ENCODE measurements around the gene MKI67. TPM values are rescaled to one million over a fixed set of nuclear protein-coding genes. Genes with fewer than 3 reads are reported as not detected.

Gene MKI67
- total RNA-seq, 2 experiments from 2014 or later: 234 to 244 TPM

GRCh38 chr10:128064108-128064969 is 61.9 kb downstream of the MKI67 start:
- H3K4me3 Mint-ChIP-seq: peak overlapping the region; percentile 59
- H3K9me3 Mint-ChIP-seq (ENCODE audit: low read depth): peaks cover 3% of the 10 kb centered on the region
- intact Hi-C loops (cut with DNase I, micrococcal nuclease): loop anchor here (1.0 to 10.0 kb wide), 5 partner anchors 16 to 350 kb away; partner anchors contain the start of gene MKI67 (in 1 of the 2)
- ATAC-seq: peak; percentile 82
- H3K4me1 Mint-ChIP-seq: peaks cover 69% of the 10 kb centered on the region
- peaks cover 64% of the 10 kb centered on the region for H3K36me3 Mint-ChIP-seq (ENCODE audit: low read depth)
- peak overlapping the region; percentile 90 for H3K27ac Mint-ChIP-seq
- no peaks in the 10 kb centered on the region for H3K27me3 Mint-ChIP-seq
- ChIA-PET POLR2A (interaction anchor here (0.6 to 4.0 kb wide), 3 partner anchors 14 to 73 kb away, joined by 3 to 60 read pairs (median 7); no protein-coding TSS in a partner anchor), CTCF (interaction anchor here (0.7 to 5.7 kb wide), 12 partner anchors 12 to 160 kb away, joined by 3 to 47 read pairs (median 5); no protein-coding TSS in a partner anchor)
- peak; percentile 88 for DNase-seq

GRCh38 chr10:128063736-128064107 is 62.5 kb downstream of the MKI67 start:
- ATAC-seq: peak; percentile 5

GRCh38 chr10:128062881-128063563 is 63.2 kb downstream of the MKI67 start:
- Mint-ChIP-seq H3K4me1 (peaks cover 72% of the 10 kb centered on the region), H3K4me3 (peak overlapping the region; percentile 59), H3K27me3 (no peaks in the 10 kb centered on the region), H3K9me3 (ENCODE audit: low read depth) (peaks cover 3% of the 10 kb centered on the region), H3K27ac (peak overlapping the region; percentile 90), H3K36me3 (ENCODE audit: low read depth) (peaks cover 57% of the 10 kb centered on the region)
- ATAC-seq (peak; percentile 4), DNase-seq (peak; percentile 64)
- ChIA-PET POLR2A (interaction anchor here (1.6 to 4.0 kb wide), 3 partner anchors 12 to 72 kb away, joined by 5 to 60 read pairs (median 8); no protein-coding TSS in a partner anchor), CTCF (interaction anchor here (0.7 to 5.7 kb wide), 11 partner anchors 9 to 71 kb away, joined by 3 to 47 read pairs (median 5); no protein-coding TSS in a partner anchor)
- intact Hi-C loops (cut with DNase I, micrococcal nuclease): loop anchor here in 1 of 2 experiments (10.0 kb wide), 1 partner anchor 348 kb away; no protein-coding TSS in a partner anchor

More at GRCh38 chr10:128063736-128064107, 62.5 kb downstream of the MKI67 start:
- CTCF ChIA-PET: interaction anchor here (0.7 to 5.7 kb wide), 13 partner anchors 11 to 159 kb away, joined by 3 to 47 read pairs (median 4); no protein-coding TSS in a partner anchor
- Mint-ChIP-seq H3K27me3 (no peaks in the 10 kb centered on the region), H3K9me3 (ENCODE audit: low read depth) (peaks cover 3% of the 10 kb centered on the region), H3K27ac (peak overlapping the region; percentile 90), H3K36me3 (ENCODE audit: low read depth) (peaks cover 62% of the 10 kb centered on the region), H3K4me3 (peak overlapping the region; percentile 59), H3K4me1 (peaks cover 67% of the 10 kb centered on the region)
- peak; percentile 66 for DNase-seq
- intact Hi-C loops (cut with DNase I, micrococcal nuclease): loop anchor here (1.0 to 10.0 kb wide), 5 partner anchors 15 to 349 kb away; partner anchors contain the start of gene MKI67 (in 1 of the 2)
- POLR2A ChIA-PET: interaction anchor here (0.6 to 4.0 kb wide), 4 partner anchors 13 to 72 kb away, joined by 3 to 60 read pairs (median 8); no protein-coding TSS in a partner anchor

- ChIA-PET CTCF (interaction anchor here (1.1 to 5.7 kb wide), 6 partner anchors 10 to 66 kb away, joined by 4 to 47 read pairs (median 24); no protein-coding TSS in a partner anchor), POLR2A (interaction anchor here (0.6 to 4.0 kb wide), 5 partner anchors 12 to 79 kb away, joined by 3 to 60 read pairs (median 6); no protein-coding TSS in a partner anchor)
- DNase-seq (no peak), ATAC-seq (no peak)
- Mint-ChIP-seq H3K27me3 (no peaks in the 10 kb centered on the region), H3K27ac (peak overlapping the region; percentile 90), H3K4me1 (peaks cover 70% of the 10 kb centered on the region), H3K36me3 (ENCODE audit: low read depth) (peaks cover 53% of the 10 kb centered on the region), H3K4me3 (peak overlapping the region; percentile 59), H3K9me3 (ENCODE audit: low read depth) (peaks cover 3% of the 10 kb centered on the region)
- intact Hi-C loops (cut with DNase I, micrococcal nuclease): loop anchor here in 1 of 2 experiments (10.0 kb wide), 1 partner anchor 348 kb away; no protein-coding TSS in a partner anchor
These were observed 63.8 kb downstream of the MKI67 start for GRCh38 chr10:128062331-128062880.

- ATAC-seq: no peak
- H3K9me3 Mint-ChIP-seq (ENCODE audit: low read depth): no peaks in the 10 kb centered on the region
- H3K27me3 Mint-ChIP-seq: no peaks in the 10 kb centered on the region
- peaks cover 62% of the 10 kb centered on the region for H3K4me1 Mint-ChIP-seq
- DNase-seq: no peak
- H3K4me3 Mint-ChIP-seq: peak overlapping the region; percentile 59
- ChIA-PET CTCF (interaction anchor here (1.7 to 5.7 kb wide), 5 partner anchors 7 to 26 kb away, joined by 4 to 47 read pairs (median 42); no protein-coding TSS in a partner anchor), POLR2A (interaction anchor here (0.6 to 4.0 kb wide), 5 partner anchors 11 to 78 kb away, joined by 3 to 60 read pairs (median 6); no protein-coding TSS in a partner anchor)
- peak overlapping the region; percentile 90 for H3K27ac Mint-ChIP-seq
- intact Hi-C loops (cut with DNase I, micrococcal nuclease): loop anchor here in 1 of 2 experiments (10.0 kb wide), 1 partner anchor 347 kb away; no protein-coding TSS in a partner anchor
- H3K36me3 Mint-ChIP-seq (ENCODE audit: low read depth): peaks cover 45% of the 10 kb centered on the region
These were observed 64.6 kb downstream of the MKI67 start for GRCh38 chr10:128061306-128062300.

- H3K36me3 Mint-ChIP-seq (ENCODE audit: low read depth): peaks cover 46% of the 10 kb centered on the region
- no peak for DNase-seq
- H3K27ac Mint-ChIP-seq: no peak overlapping the region
- H3K9me3 Mint-ChIP-seq (ENCODE audit: low read depth): no peaks in the 10 kb centered on the region
- no peak for ATAC-seq
- CTCF ChIA-PET: interaction anchor here (1.7 to 5.7 kb wide), 4 partner anchors 8 to 13 kb away, joined by 4 to 47 read pairs (median 28); no protein-coding TSS in a partner anchor
- POLR2A ChIA-PET: no interaction called here
- peaks cover 52% of the 10 kb centered on the region for H3K4me1 Mint-ChIP-seq
- no peak overlapping the region for H3K4me3 Mint-ChIP-seq
- H3K27me3 Mint-ChIP-seq: no peaks in the 10 kb centered on the region
- intact Hi-C loops (cut with DNase I, micrococcal nuclease): loop anchor here in 1 of 2 experiments (10.0 kb wide), 1 partner anchor 346 kb away; no protein-coding TSS in a partner anchor
These were observed 65.6 kb downstream of the MKI67 start for GRCh38 chr10:128060341-128061250.

GRCh38 chr10:128059982-128060293 is 66.3 kb downstream of the MKI67 start:
- Mint-ChIP-seq H3K27me3 (no peaks in the 10 kb centered on the region), H3K36me3 (ENCODE audit: low read depth) (peaks cover 44% of the 10 kb centered on the region), H3K4me1 (peaks cover 46% of the 10 kb centered on the region), H3K9me3 (ENCODE audit: low read depth) (no peaks in the 10 kb centered on the region), H3K4me3 (no peak overlapping the region), H3K27ac (no peak overlapping the region)
- CTCF ChIA-PET: interaction anchor here (1.7 to 2.5 kb wide), 2 partner anchors 9 to 12 kb away, joined by 4 to 10 read pairs; no protein-coding TSS in a partner anchor
- DNase-seq (no peak), ATAC-seq (no peak)
- intact Hi-C loops (cut with DNase I, micrococcal nuclease): loop anchor here in 1 of 2 experiments (10.0 kb wide), 1 partner anchor 345 kb away; no protein-coding TSS in a partner anchor
- POLR2A ChIA-PET: no interaction called here

- Mint-ChIP-seq H3K36me3 (ENCODE audit: low read depth) (peaks cover 42% of the 10 kb centered on the region), H3K4me3 (no peak overlapping the region), H3K9me3 (ENCODE audit: low read depth) (no peaks in the 10 kb centered on the region), H3K4me1 (peaks cover 41% of the 10 kb centered on the region), H3K27me3 (no peaks in the 10 kb centered on the region), H3K27ac (no peak overlapping the region)
- POLR2A ChIA-PET: no interaction called here
- CTCF ChIA-PET: interaction anchor here (1.7 to 2.5 kb wide), 2 partner anchors 9 to 11 kb away, joined by 4 to 10 read pairs; no protein-coding TSS in a partner anchor
- intact Hi-C loops (cut with DNase I, micrococcal nuclease): no loop called here
- no peak for DNase-seq
- ATAC-seq: no peak
These were observed 66.8 kb downstream of the MKI67 start for GRCh38 chr10:128059266-128059981.
